Ascending aorta (tissue), 2 donors: ENCODE results near the gene MMP14. TPM values are rescaled to one million over a fixed set of nuclear protein-coding genes. Genes with fewer than 3 reads are reported as not detected.
"Not testable (repeated sequence)": the region's sequence is repeated elsewhere in the genome, so short reads cannot be mapped to it uniquely, and the experiment has no call there.

Experiments used
- DNase-seq, 2 donors: peaks; one replicate each; pipeline ENCODE4 v3.0.0-alpha.2; 2019; ENCODE audit warnings: low spot score in 2 of 2
- H3K27ac ChIP-seq, 2 donors: fragments of 200-600 bp; sonication (generic); one replicate each; pipeline ENCODE4 v1.5.1; 2016 to 2017; ENCODE audit warnings: mild to moderate bottlenecking in 1 of 2
- H3K27me3 ChIP-seq: fragments of 200-600 bp; sonication (generic); one replicate; pipeline ENCODE4 v1.5.1; 2017
- H3K36me3 ChIP-seq, 2 donors: fragments of 200-600 bp; sonication (generic); one replicate each; pipeline ENCODE4 v1.5.1; 2016
- H3K4me1 ChIP-seq, 2 donors: fragments of 200-600 bp; sonication (generic); one replicate each; pipeline ENCODE4 v1.5.1; 2016 to 2017; ENCODE audit warnings: mild to moderate bottlenecking in 1 of 2
- H3K4me3 ChIP-seq, 2 donors: fragments of 200-600 bp; sonication (generic); one replicate each; pipeline ENCODE4 v1.5.1; 2016 to 2017; ENCODE audit warnings: mild to moderate bottlenecking in 1 of 2
- H3K9me3 ChIP-seq, 2 donors: fragments of 200-600 bp; sonication (generic); one replicate each; pipeline ENCODE4 v1.5.1; 2016
- CTCF ChIP-seq, 3 experiments: fragments of 200-600 bp in 2 of 3; fragments of 450-650 bp in 1 of 3; sonication (generic) in 2 of 3; IDR thresholded peaks; one replicate each; pipeline ENCODE4 v1.5.1; 2016 to 2019; ENCODE audit warnings: antibody characterized with exemption in 3 of 3, mild to moderate bottlenecking in 1 of 3, moderate library complexity in 1 of 3
- intact Hi-C: fragments of 100-400 bp; cut with DNase I; formaldehyde crosslinking; loops from one replicate; pipeline ENCODE4 v1.15.1; 2023
- total RNA-seq: library from RNA; depleted of rRNA; stranded (reverse); fragments of >200 nt; gene quantifications from one replicate; pipeline ENCODE4 v1.1.0, GENCODE V29; 2016

Gene MMP14
- total RNA-seq, 1 donor from 2014 or later: 178 TPM

GRCh38 chr14:22824711-22825359, 11.6 kb upstream of the MMP14 start:
- H3K9me3 ChIP-seq: no peaks in the 10 kb centered on the region
- H3K4me3 ChIP-seq: no peak overlapping the region
- DNase-seq: no peak
- TF ChIP-seq CTCF (IDR thresholded peaks at IDR 0.05): no peak
- intact Hi-C loops: no loop called here
- no peak overlapping the region for H3K27ac ChIP-seq
- H3K4me1 ChIP-seq: peaks cover 0 to 20% of the 10 kb centered on the region in 2 donors
- H3K27me3 ChIP-seq: no peaks in the 10 kb centered on the region
- H3K36me3 ChIP-seq: no peaks in the 10 kb centered on the region

- intact Hi-C loops, H3K27me3 ChIP-seq, H3K9me3 ChIP-seq, DNase-seq: not testable (repeated sequence)
- Histone ChIP-seq H3K4me1 (peaks cover 0 to 12% of the 10 kb centered on the region in 2 donors), H3K36me3 (peaks cover 9 to 13% of the 10 kb centered on the region in 2 donors), H3K27ac (peak overlapping the region; percentile 61 to 81), H3K4me3 (peak overlapping the region; percentile 83 to 98)
Measured at GRCh38 chr14:22829076-22829660, 7.2 kb upstream of the MMP14 start.

- H3K4me3 ChIP-seq: peak within 1 kb of the TSS; percentile 83 to 98
- peaks cover 0 to 7% of the 10 kb centered on the region in 2 donors for H3K4me1 ChIP-seq
- no peaks in the 10 kb centered on the region for H3K9me3 ChIP-seq
- peak; percentile 70 to 95 for DNase-seq
- H3K27me3 ChIP-seq: no peaks in the 10 kb centered on the region
- H3K27ac ChIP-seq: peak within 1 kb of the TSS; percentile 61 to 81
- peaks cover 11 to 15% of the 10 kb centered on the region in 2 donors for H3K36me3 ChIP-seq
- intact Hi-C loops: loop anchor here (10.0 kb wide), 2 partner anchors 325 to 475 kb away; partner anchors contain the start of genes BCL2L2 and PPP1R3E
- TF ChIP-seq CTCF (IDR thresholded peaks at IDR 0.05): no peak
Measured at GRCh38 chr14:22829661-22830442, 6.5 kb upstream of the MMP14 start, which contains the start of gene MRPL52. TSS of gene MRPL52 (plus strand) at chr14:22829887. CDS start at chr14:22829913, 26 bp downstream.

- Histone ChIP-seq H3K36me3 (peaks cover 11 to 15% of the 10 kb centered on the region in 2 donors), H3K27me3 (no peaks in the 10 kb centered on the region), H3K27ac (peak overlapping the region; percentile 61 to 81), H3K9me3 (no peaks in the 10 kb centered on the region), H3K4me1 (peaks cover 0 to 5% of the 10 kb centered on the region in 2 donors), H3K4me3 (peak overlapping the region; percentile 83 to 98)
- intact Hi-C loops: loop anchor here (10.0 kb wide), 2 partner anchors 324 to 474 kb away; partner anchors contain the start of genes BCL2L2 and PPP1R3E
- no peak for DNase-seq
- no peak for TF ChIP-seq CTCF (IDR thresholded peaks at IDR 0.05)
Measured at GRCh38 chr14:22830443-22831010, 5.9 kb upstream of the MMP14 start.

DNA sequence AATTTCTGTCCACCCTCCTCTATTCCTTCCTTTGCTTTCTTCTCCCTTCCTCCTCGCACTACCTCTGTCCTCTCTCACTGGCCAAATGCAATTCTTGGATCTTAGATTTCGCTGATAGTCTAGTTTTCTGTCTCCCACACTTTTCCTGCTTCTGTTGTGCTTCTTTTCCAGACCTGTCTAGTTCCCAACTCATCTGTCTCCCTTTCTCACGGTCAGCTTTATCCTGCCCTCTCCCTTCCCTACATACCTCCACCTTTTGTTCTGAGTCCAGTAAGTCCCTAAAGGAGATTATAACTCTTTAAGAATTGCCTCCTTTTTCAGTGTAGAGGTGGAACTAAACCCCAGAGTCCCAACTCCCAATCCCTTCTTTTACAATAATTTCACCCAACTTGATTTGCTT, 880 bp upstream of the MMP14 start:
- intact Hi-C loops: loop anchor here (5.0 to 10.0 kb wide), 5 partner anchors 37 to 469 kb away; partner anchors contain the start of genes AJUBA, BCL2L2, LRP10 and PPP1R3E
- no peak for TF ChIP-seq CTCF (IDR thresholded peaks at IDR 0.05)
- H3K9me3 ChIP-seq: no peaks in the 10 kb centered on the region

More for the DNA sequence above, 880 bp upstream of the MMP14 start:
- no peak for DNase-seq
- Histone ChIP-seq H3K4me3 (no peak overlapping the region), H3K27me3 (no peaks in the 10 kb centered on the region), H3K36me3 (peaks cover 11 to 15% of the 10 kb centered on the region in 2 donors), H3K27ac (peak overlapping the region; percentile 91 to 94), H3K4me1 (peaks cover 0 to 16% of the 10 kb centered on the region in 2 donors)
